Tibial artery (tissue), 4 donors: ENCODE results near the gene C17orf50.

ENCODE experiments used
- DNase-seq, 2 donors: peaks; one replicate each; pipeline ENCODE4 v3.0.0-alpha.2; 2019
- H3K27ac ChIP-seq, 2 donors: fragments of 200-600 bp; sonication (generic) in 1 of 2; 1 replicate in 1 of 2; 2 replicates in 1 of 2; pipeline ENCODE4 v1.5.1; 2018 to 2019; ENCODE audit warnings: mild to moderate bottlenecking in 1 of 2
- H3K27me3 ChIP-seq, 2 donors: fragments of 200-600 bp; sonication (generic) in 1 of 2; one replicate each; pipeline versions ENCODE4 v1.5.1 to v1.6.0; 2016 to 2019
- H3K36me3 ChIP-seq, 3 donors: fragments of 200-600 bp; sonication (generic) in 2 of 3; one replicate each; pipeline ENCODE4 v1.5.1; 2016 to 2019; ENCODE audit warnings: mild to moderate bottlenecking in 2 of 3
- H3K4me1 ChIP-seq, 4 donors: fragments of 200-600 bp; sonication (generic) in 2 of 4; 1 replicate in 3 of 4; 2 replicates in 1 of 4; pipeline ENCODE4 v1.5.1; 2016 to 2019
- H3K4me3 ChIP-seq, 2 donors: fragments of 200-600 bp; sonication (generic) in 1 of 2; 1 replicate in 1 of 2; 2 replicates in 1 of 2; pipeline ENCODE4 v1.5.1; 2018 to 2019; ENCODE audit warnings: mild to moderate bottlenecking in 2 of 2
- H3K9me3 ChIP-seq, 3 donors: fragments of 200-600 bp; sonication (generic) in 1 of 3; one replicate each; pipeline ENCODE4 v1.5.1; 2016 to 2019
- intact Hi-C: fragments of 100-400 bp; cut with DNase I; formaldehyde crosslinking; loops from one replicate; pipeline ENCODE4 v1.15.0; 2023; ENCODE audit warnings: low total_unique reads
- TF ChIP-seq, protein P1 (sequence below), 2 experiments: fragments of 200-600 bp in 1 of 2; fragments of 450-650 bp in 1 of 2; IDR thresholded peaks; one replicate each; pipeline ENCODE4 v1.5.1; 2017 to 2019; ENCODE audit warnings: antibody characterized with exemption in 2 of 2, mild to moderate bottlenecking in 1 of 2, moderate library complexity in 1 of 2

The C17orf50 gene

DNA sequence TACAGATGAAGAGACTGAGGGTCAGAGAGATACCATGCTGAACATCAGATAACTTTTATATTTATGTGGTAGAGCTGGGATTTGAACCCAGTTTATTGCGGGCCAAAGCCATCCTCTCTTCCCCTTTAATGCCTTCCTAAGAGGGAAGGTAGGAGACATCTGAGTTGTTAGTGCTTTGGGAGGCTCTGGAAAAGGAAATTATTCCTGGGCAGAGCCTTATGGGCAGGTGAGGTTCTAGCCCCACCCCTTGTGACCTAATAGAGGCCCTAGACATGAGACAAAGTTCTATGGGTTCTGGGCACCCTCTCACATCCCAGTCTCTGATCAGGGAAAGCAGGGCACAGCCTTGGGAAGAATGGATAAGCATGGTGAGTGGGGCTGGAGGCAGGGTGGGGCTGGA, at the start of gene C17orf50:
Gene C17orf50, plus strand, starts transcription at position 301 of the 400 bp plus-strand sequence. Its CDS starts 55 bp downstream, at position 356.
- H3K27ac ChIP-seq, result no peak within 1 kb of the TSS
- TF ChIP-seq, protein P1, sequence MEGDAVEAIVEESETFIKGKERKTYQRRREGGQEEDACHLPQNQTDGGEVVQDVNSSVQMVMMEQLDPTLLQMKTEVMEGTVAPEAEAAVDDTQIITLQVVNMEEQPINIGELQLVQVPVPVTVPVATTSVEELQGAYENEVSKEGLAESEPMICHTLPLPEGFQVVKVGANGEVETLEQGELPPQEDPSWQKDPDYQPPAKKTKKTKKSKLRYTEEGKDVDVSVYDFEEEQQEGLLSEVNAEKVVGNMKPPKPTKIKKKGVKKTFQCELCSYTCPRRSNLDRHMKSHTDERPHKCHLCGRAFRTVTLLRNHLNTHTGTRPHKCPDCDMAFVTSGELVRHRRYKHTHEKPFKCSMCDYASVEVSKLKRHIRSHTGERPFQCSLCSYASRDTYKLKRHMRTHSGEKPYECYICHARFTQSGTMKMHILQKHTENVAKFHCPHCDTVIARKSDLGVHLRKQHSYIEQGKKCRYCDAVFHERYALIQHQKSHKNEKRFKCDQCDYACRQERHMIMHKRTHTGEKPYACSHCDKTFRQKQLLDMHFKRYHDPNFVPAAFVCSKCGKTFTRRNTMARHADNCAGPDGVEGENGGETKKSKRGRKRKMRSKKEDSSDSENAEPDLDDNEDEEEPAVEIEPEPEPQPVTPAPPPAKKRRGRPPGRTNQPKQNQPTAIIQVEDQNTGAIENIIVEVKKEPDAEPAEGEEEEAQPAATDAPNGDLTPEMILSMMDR (IDR thresholded peaks at IDR 0.05), result no peak
- no peaks in the 10 kb centered on the region for H3K9me3 ChIP-seq
- no peak for DNase-seq
- intact Hi-C loops, result no loop called here
- peaks cover 0 to 19% (median 13%) of the 10 kb centered on the region in 4 donors for H3K4me1 ChIP-seq
- no peak within 1 kb of the TSS for H3K4me3 ChIP-seq
- no peaks in the 10 kb centered on the region for H3K27me3 ChIP-seq
- H3K36me3 ChIP-seq, result no peaks in the 10 kb centered on the region

DNA sequence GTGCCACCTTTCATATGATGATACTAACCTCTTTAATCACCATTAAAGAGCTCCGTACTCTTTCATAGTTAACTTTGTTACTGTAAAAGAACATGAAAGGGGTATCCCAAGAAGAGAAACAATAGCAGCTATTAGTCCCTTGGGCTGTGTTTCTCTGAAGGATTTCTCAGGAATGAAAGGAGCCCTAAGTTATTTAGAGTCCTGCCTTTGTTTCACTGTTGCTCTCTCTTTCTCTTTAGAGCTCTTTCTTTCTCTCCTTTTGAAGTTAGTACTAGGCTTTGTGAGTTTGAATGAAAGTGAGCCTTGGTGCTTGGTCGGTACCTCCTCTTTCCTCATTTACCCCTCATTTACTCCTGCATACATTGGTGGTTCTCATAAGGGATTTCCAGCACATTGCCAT, 49.7 kb upstream of the C17orf50 start:
- intact Hi-C loops, result no loop called here
- Histone ChIP-seq H3K9me3 (no peaks in the 10 kb centered on the region), H3K27me3 (no peaks in the 10 kb centered on the region), H3K36me3 (peaks cover 27 to 35% (median 32%) of the 10 kb centered on the region in 3 donors), H3K4me1 (peaks cover 0 to 41% (median 27%) of the 10 kb centered on the region in 4 donors), H3K27ac (no peak overlapping the region), H3K4me3 (no peak overlapping the region)
- DNase-seq, result no peak
- TF ChIP-seq, protein P1 (IDR thresholded peaks at IDR 0.05), result no peak

DNA sequence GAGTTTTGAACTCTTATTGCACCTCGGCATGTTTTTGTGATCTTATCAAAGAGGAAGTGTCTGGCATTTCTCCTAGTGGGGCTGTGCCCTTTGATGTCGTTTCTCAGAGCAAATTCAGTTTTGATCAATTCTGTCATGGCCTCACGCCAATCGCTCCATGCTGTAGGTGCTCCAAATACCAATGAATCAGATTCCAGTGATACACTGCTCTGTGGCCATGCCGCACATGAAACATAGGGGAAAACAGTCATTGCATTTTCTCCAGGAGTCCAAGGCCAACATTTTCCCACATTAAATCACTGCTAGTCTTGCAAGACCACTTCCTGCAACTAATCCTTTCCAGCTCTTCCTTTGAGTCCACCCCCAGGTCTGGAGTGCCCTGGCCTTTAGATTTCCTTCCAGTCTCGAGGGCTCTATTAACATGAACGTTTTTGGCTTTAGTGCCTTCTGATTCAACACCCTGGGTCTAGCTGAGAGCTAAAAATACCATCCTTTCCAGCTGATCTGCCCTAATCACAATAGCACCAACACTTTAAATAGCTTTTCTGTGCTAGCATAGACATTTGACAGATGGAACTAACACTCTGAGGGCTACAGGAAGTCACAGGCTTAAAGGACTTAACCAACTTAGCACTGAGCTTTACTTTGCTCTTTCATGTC, 47.5 kb upstream of the C17orf50 start:
- peaks cover 0 to 63% (median 41%) of the 10 kb centered on the region in 4 donors for H3K4me1 ChIP-seq
- no peaks in the 10 kb centered on the region for H3K9me3 ChIP-seq
- intact Hi-C loops, result no loop called here
- peak overlapping the region; percentile 35 to 78 for H3K27ac ChIP-seq
- no peaks in the 10 kb centered on the region for H3K27me3 ChIP-seq
- H3K4me3 ChIP-seq, result no peak overlapping the region
- peak in 1 of 2 donors; percentile 48 for DNase-seq
- TF ChIP-seq, protein P1 (IDR thresholded peaks at IDR 0.05), result no peak
- H3K36me3 ChIP-seq, result peaks cover 27 to 32% (median 30%) of the 10 kb centered on the region in 3 donors

DNA sequence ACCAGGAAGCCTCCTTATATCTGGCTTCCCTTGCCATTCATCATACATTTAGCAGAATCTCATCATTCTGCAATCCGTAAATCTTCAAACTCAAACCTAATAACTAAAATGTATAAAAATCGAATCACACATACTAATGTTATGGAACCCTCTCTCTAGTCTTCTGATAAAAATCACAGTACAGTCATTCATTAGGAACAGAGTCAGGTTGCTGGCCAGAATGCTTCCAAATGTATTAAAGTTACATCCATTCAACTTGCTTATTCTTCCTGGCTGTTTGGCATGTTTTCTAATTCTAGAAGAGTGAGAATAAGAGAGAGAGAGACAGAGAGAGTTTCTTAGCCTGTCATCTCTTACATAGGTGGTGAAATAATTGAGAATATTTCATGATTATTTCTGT, 45.7 kb upstream of the C17orf50 start:
- no peak for DNase-seq
- Histone ChIP-seq H3K4me1 (peaks cover 0 to 72% (median 43%) of the 10 kb centered on the region in 4 donors), H3K9me3 (no peaks in the 10 kb centered on the region), H3K27ac (peak overlapping the region in 1 of 2 donors; percentile 74), H3K27me3 (no peaks in the 10 kb centered on the region), H3K36me3 (peaks cover 19 to 25% (median 20%) of the 10 kb centered on the region in 3 donors), H3K4me3 (no peak overlapping the region)
- intact Hi-C loops, result no loop called here
- TF ChIP-seq, protein P1 (IDR thresholded peaks at IDR 0.05), result no peak

DNA sequence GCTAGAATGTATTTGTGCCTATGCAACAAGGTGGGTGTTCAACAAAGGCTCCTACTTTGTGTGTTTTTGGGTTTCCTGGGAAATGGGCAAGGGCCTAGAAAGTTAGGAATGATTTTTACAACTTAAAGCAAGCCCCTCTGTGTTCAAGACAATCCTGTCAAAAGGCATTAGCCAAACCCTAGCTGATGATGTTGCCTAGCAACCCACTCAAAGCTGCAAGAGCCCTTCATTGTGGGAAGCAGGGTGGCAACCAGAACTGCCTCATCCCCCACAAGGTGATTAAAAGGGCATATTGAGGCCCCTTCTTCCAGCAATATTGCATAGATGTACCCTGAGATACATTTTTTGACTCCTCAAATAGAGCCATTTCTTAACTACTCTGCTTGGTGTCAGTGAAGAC, 45.3 kb upstream of the C17orf50 start:
- H3K27ac ChIP-seq, result peak overlapping the region; percentile 44 to 74
- TF ChIP-seq, protein P1 (IDR thresholded peaks at IDR 0.05), result no peak
- H3K4me3 ChIP-seq, result no peak overlapping the region
- no peaks in the 10 kb centered on the region for H3K9me3 ChIP-seq
- peaks cover 0 to 72% (median 43%) of the 10 kb centered on the region in 4 donors for H3K4me1 ChIP-seq
- H3K36me3 ChIP-seq, result peaks cover 14 to 22% (median 16%) of the 10 kb centered on the region in 3 donors
- intact Hi-C loops, result no loop called here
- no peaks in the 10 kb centered on the region for H3K27me3 ChIP-seq
- DNase-seq, result no peak
